ENCODE data around the gene FAM83E.
"Not testable (repeated sequence)": the region's sequence is repeated elsewhere in the genome, so short reads cannot be mapped to it uniquely, and the experiment has no call there.

FAM83E gene

DNA sequence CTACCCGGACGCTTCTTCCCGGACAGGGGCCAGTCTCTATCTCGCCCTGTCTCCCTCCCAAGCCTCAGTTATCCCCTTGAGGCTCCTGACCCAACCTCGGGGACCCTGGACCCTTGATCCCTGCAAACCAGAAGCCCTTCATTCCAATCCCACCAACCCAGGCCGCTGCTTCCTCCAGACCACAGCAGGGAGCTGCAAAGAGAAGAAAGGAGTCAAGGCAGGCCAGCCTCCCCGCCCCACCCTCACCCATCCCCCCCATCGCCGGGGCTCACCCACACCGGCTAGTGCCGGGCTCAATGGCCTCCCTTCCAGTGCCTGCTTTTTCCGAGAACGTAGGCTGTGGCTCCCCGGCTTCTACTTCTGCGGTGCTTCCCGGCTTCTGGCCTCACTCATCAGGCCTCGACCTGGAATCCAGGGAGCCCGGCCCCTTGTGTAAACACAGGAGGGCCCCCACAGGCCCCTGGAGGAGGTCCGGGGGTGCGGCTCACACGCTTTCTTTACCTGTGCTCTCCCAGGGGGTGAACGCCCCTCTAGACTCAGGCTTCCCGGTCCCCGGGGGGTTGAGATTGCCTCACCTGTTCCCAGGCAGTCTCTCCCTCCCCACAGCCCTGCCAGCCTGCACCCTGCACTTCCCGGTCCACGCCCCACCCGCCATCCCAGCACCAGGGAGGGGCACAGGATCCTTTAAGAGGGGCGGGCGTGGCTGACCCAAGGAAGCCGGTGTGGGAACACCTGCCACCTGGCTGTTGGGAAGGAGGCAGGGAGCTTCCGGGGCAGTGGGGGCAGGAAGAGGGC lies at the start of gene FAM83E:
Gene FAM83E, minus strand, starts transcription at position 641 of the 795 bp plus-strand sequence. CDS start 1,704 bp downstream, outside the sequence.
- TF ChIP-seq, protein P1, sequence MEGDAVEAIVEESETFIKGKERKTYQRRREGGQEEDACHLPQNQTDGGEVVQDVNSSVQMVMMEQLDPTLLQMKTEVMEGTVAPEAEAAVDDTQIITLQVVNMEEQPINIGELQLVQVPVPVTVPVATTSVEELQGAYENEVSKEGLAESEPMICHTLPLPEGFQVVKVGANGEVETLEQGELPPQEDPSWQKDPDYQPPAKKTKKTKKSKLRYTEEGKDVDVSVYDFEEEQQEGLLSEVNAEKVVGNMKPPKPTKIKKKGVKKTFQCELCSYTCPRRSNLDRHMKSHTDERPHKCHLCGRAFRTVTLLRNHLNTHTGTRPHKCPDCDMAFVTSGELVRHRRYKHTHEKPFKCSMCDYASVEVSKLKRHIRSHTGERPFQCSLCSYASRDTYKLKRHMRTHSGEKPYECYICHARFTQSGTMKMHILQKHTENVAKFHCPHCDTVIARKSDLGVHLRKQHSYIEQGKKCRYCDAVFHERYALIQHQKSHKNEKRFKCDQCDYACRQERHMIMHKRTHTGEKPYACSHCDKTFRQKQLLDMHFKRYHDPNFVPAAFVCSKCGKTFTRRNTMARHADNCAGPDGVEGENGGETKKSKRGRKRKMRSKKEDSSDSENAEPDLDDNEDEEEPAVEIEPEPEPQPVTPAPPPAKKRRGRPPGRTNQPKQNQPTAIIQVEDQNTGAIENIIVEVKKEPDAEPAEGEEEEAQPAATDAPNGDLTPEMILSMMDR (IDR thresholded peaks at IDR 0.05; ENCODE audit: low read depth, low read length): no peak
- DNase-seq (ENCODE audit: extremely low read depth, low read depth): no peak

DNA sequence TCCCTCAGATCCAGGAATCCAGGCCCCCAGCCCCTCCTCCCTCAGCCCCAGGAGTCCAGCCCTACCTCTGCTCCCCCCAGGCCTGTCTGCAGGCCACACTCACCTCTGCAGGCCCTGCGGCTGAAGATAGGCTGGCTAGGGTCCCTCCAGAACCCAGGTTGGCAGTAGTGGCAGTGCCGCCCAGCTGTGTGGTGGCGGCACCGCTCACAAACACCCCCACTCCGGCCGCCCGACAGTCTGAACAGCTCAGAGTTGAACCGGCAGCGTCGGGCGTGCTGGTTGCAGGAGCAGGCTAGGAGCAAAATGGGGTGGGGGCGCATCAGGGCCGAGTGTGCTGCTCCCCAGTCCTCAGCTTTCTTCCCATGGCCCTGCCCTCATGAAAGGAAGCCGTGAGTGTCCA lies 49.6 kb upstream of the FAM83E start:
- DNase-seq (ENCODE audit: extremely low read depth, low read depth): no peak
- TF ChIP-seq, protein P1 (IDR thresholded peaks at IDR 0.05; ENCODE audit: low read depth, low read length): no peak

DNA sequence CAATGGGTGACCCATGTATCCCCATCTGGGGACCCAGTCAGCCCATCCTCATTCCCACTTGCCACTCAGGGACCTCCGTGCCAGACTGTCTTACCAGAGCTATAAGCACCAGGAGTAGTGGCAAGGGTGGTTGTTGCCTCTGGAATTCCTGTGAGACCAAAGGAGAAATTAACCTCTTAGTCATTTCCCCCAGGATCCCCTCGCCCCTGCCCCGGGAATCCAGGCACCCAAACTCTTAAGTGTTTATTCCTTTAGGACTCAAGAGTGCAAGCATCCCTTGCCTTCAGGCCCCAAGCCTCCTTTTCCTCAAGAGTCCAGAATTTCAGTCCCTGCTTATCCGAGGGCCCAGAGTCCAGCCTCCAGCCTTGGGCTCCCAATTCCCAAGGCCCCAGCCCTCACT lies 48.8 kb upstream of the FAM83E start:
- TF ChIP-seq, protein P1 (IDR thresholded peaks at IDR 0.05; ENCODE audit: low read depth, low read length): no peak
- DNase-seq (ENCODE audit: extremely low read depth, low read depth): no peak

DNA sequence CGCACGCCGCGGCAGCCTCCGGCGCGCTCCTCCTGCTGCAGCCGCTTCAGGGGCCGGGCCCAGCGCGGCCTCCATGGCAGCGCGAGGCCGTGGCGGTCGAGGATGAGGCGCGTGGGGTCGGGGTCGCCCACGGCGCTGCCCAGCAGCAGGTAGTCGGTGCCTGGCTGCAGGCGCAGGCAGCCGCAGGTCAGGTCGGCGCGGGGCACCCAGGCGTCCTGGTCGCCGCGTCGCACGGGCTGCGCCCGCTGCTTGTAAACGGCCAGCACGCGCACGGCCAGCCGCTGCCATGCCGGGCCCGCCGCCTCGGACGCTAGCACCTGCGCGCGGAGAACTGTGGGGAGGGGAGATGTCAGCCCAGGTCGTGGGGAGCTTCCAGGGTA lies 46.8 kb upstream of the FAM83E start:
- TF ChIP-seq, protein P1 (IDR thresholded peaks at IDR 0.05; ENCODE audit: low read depth, low read length): no peak

DNA sequence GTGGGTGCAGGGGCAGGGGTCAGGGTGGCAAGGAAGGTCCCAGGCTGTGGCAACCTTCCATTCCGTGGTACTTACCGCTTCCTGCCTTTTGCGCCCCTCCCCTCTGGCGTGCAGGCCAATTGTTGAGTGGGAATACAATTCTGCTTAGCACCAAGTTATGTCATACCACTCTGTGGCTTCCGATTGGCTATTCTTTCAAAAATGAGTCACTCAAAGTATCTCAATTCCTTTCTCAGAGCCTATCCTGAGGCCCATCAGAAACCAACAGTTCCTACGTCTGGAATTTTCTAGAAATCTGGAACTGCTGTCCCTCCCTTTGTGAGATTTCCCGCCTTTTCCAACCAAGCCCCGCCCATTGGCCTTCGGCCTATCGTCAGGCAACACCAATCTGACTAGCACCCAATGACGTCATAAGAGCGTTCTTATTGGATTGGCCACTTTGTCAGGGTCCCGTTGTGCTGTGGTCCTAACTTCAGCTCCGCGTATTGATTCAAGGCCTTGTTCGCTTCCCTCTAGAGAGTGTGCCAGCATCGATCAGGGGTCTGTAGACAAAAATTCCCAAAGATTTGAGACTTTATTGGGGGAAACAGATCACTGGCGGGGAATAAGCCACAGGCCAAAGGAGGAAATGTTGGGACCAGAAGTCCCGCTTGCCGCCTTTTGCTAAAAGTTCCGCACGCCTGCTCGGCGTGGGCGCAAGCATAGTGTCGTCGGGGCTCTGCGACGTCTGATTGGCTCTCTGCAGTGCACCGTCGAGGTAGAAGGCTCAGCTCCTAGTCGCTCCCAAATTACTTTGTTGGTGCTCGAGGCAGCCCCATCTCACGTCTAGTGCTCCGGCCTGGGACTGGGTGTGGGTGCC lies 46.2 kb upstream of the FAM83E start:
- peak; percentile 38 for DNase-seq (ENCODE audit: extremely low read depth, low read depth)
- TF ChIP-seq, protein P1 (IDR thresholded peaks at IDR 0.05; ENCODE audit: low read depth, low read length): no peak

More for the DNA sequence above, 46.8 kb upstream of the FAM83E start:
- DNase-seq (ENCODE audit: extremely low read depth, low read depth): no peak

DNA sequence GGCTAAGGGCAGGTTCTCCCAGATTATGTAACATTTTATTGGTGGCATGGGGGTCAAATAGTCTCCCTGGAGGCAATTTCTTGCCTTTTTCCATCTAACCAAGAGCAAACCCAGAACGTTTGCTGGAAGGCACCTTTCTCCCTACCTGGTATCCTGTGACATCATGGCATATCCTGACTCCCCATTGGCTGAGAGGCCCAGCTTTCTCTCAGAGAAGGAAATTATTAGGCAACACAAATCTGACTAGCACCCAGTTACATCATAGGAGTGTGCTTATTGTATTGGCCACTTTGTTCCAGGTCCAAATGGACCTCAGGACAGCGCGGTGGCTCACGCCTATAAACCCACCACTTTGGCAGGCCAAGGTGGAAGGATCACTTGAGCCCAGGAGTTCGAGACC lies 44.9 kb upstream of the FAM83E start:
- TF ChIP-seq, protein P1 (IDR thresholded peaks at IDR 0.05; ENCODE audit: low read depth, low read length): no peak
- no peak for DNase-seq (ENCODE audit: extremely low read depth, low read depth)

DNA sequence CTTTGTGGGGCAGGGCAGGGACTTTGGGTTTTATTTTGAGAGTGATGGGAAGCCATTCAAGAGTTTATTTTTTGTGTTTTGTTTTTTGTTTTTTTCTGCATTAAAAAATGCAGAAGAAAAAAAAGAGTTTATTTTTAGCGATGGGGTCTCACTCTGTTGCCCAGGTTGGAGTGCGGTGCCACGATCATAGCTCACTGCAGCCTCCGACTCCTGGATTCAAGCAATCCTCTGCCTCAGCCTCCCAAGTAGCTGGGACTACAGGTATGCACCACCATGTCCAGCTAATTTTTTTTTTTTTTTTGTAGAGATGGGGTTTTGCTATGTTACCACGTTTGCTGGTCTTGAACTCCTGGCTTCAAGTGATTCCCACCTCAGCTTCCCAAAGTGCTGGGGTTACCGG lies 43.6 kb upstream of the FAM83E start:
- TF ChIP-seq, protein P1 (IDR thresholded peaks at IDR 0.05; ENCODE audit: low read depth, low read length): no peak

DNA sequence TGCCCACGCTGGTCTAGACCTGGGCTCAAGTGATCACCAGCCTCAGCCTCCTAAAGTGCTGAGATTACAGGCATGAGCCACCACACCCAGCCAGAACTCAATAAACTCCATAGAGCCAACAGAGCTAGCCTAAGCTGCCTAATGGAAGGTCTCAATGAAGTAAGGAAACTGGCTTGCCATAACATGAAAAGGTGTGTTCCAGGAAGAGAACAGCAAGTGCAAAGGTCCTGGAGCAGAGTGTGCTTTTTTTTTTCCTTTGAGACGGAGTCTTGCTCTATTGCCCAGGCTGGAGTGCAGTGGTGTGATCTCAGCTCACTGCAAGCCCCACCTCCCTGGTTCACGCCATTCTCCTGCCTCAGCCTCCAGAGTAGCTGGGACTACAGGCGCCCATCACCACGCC lies 43.0 kb upstream of the FAM83E start:
- not testable (repeated sequence) for DNase-seq (ENCODE audit: extremely low read depth, low read depth)

More for the DNA sequence above, 43.6 kb upstream of the FAM83E start:
- DNase-seq (ENCODE audit: extremely low read depth, low read depth): no peak
